ENCODE results near the gene TAS2R20. TPM values are rescaled to one million over a fixed set of nuclear protein-coding genes. Genes with fewer than 3 reads are reported as not detected.

Gene TAS2R20
- total and polyA plus RNA-seq, 2 experiments from 2014 or later: 3.9 TPM; not detected in 1

Other genes starting within 250 kb of the TAS2R20 start
- gene TAS2R7, start 195.7 kb downstream of the TAS2R20 start, total RNA-seq (2014; rRNA removed; shearing (Covaris generic)): not detected in 2 replicates
- not detected in 2 replicates for gene TAS2R7, start 195.7 kb downstream of the TAS2R20 start, polyA plus RNA-seq (2016; fragmentation: Nextera tagmentation; extraction: Ambion mirVana)
- gene TAS2R8, start 191.0 kb downstream of the TAS2R20 start, total RNA-seq (2014; rRNA removed; shearing (Covaris generic)): not detected in 2 replicates
- not detected in 2 replicates for gene TAS2R8, start 191.0 kb downstream of the TAS2R20 start, polyA plus RNA-seq (2016; fragmentation: Nextera tagmentation; extraction: Ambion mirVana)
- 0.19 TPM in 1 of 2 replicates, not detected in the other for gene TAS2R9, start 188.1 kb downstream of the TAS2R20 start, total RNA-seq (2014; rRNA removed; shearing (Covaris generic))
- gene TAS2R9, start 188.1 kb downstream of the TAS2R20 start, polyA plus RNA-seq (2016; fragmentation: Nextera tagmentation; extraction: Ambion mirVana): not detected in 2 replicates
- 1.1 and 3.6 TPM in 2 replicates for gene TAS2R10, start 171.9 kb downstream of the TAS2R20 start, total RNA-seq (2014; rRNA removed; shearing (Covaris generic))
- gene TAS2R10, start 171.9 kb downstream of the TAS2R20 start, polyA plus RNA-seq (2016; fragmentation: Nextera tagmentation; extraction: Ambion mirVana): 0.57 and 0.66 TPM in 2 replicates
- 2.1 TPM in 2 replicates for gene PRR4, start 148.8 kb downstream of the TAS2R20 start, total RNA-seq (2014; rRNA removed; shearing (Covaris generic))
- 4.1 and 7.9 TPM in 2 replicates for gene PRR4, start 148.8 kb downstream of the TAS2R20 start, polyA plus RNA-seq (2016; fragmentation: Nextera tagmentation; extraction: Ambion mirVana)
- 8.3 and 19.0 TPM in 2 replicates for gene PRH1, start 114.0 kb downstream of the TAS2R20 start, total RNA-seq (2014; rRNA removed; shearing (Covaris generic))
- gene PRH1, start 114.0 kb downstream of the TAS2R20 start, polyA plus RNA-seq (2016; fragmentation: Nextera tagmentation; extraction: Ambion mirVana): 34.2 and 42.9 TPM in 2 replicates
- gene TAS2R13, start 88.7 kb downstream of the TAS2R20 start, total RNA-seq (2014; rRNA removed; shearing (Covaris generic)): 3.6 and 6.1 TPM in 2 replicates
- not detected in 2 replicates for gene TAS2R13, start 88.7 kb downstream of the TAS2R20 start, polyA plus RNA-seq (2016; fragmentation: Nextera tagmentation; extraction: Ambion mirVana)
- 0.69 TPM in 1 of 2 replicates, not detected in the other for gene PRH2, start 69.1 kb downstream of the TAS2R20 start, total RNA-seq (2014; rRNA removed; shearing (Covaris generic))
- gene PRH2, start 69.1 kb downstream of the TAS2R20 start, polyA plus RNA-seq (2016; fragmentation: Nextera tagmentation; extraction: Ambion mirVana): 0.36 TPM in 1 of 2 replicates, not detected in the other
- 4.9 and 5.9 TPM in 2 replicates for gene TAS2R14, start 59.0 kb downstream of the TAS2R20 start, total RNA-seq (2014; rRNA removed; shearing (Covaris generic))
- gene TAS2R14, start 59.0 kb downstream of the TAS2R20 start, polyA plus RNA-seq (2016; fragmentation: Nextera tagmentation; extraction: Ambion mirVana): 1.1 and 2.6 TPM in 2 replicates
- 3.4 and 5.7 TPM in 2 replicates for gene TAS2R50, start 11.4 kb downstream of the TAS2R20 start, total RNA-seq (2014; rRNA removed; shearing (Covaris generic))
- gene TAS2R50, start 11.4 kb downstream of the TAS2R20 start, polyA plus RNA-seq (2016; fragmentation: Nextera tagmentation; extraction: Ambion mirVana): not detected in 2 replicates
- gene TAS2R19, start 24.3 kb upstream of the TAS2R20 start, total RNA-seq (2014; rRNA removed; shearing (Covaris generic)): 6.0 and 8.6 TPM in 2 replicates
- gene TAS2R19, start 24.3 kb upstream of the TAS2R20 start, polyA plus RNA-seq (2016; fragmentation: Nextera tagmentation; extraction: Ambion mirVana): 0.21 TPM in 1 of 2 replicates, not detected in the other
- gene TAS2R31, start 33.1 kb upstream of the TAS2R20 start, total RNA-seq (2014; rRNA removed; shearing (Covaris generic)): 6.1 and 12.9 TPM in 2 replicates
- gene TAS2R31, start 33.1 kb upstream of the TAS2R20 start, polyA plus RNA-seq (2016; fragmentation: Nextera tagmentation; extraction: Ambion mirVana): 0.21 TPM in 1 of 2 replicates, not detected in the other
- 1.0 and 5.0 TPM in 2 replicates for gene TAS2R46, start 64.0 kb upstream of the TAS2R20 start, total RNA-seq (2014; rRNA removed; shearing (Covaris generic))
- 0.45 and 0.49 TPM in 2 replicates for gene TAS2R46, start 64.0 kb upstream of the TAS2R20 start, polyA plus RNA-seq (2016; fragmentation: Nextera tagmentation; extraction: Ambion mirVana)
- gene TAS2R43, start 94.0 kb upstream of the TAS2R20 start, total RNA-seq (2014; rRNA removed; shearing (Covaris generic)): 2.6 and 2.7 TPM in 2 replicates
- gene TAS2R43, start 94.0 kb upstream of the TAS2R20 start, polyA plus RNA-seq (2016; fragmentation: Nextera tagmentation; extraction: Ambion mirVana): not detected in 2 replicates
- 9.7 and 13.7 TPM in 2 replicates for gene TAS2R30, start 136.3 kb upstream of the TAS2R20 start, total RNA-seq (2014; rRNA removed; shearing (Covaris generic))
- 0.39 and 0.80 TPM in 2 replicates for gene TAS2R30, start 136.3 kb upstream of the TAS2R20 start, polyA plus RNA-seq (2016; fragmentation: Nextera tagmentation; extraction: Ambion mirVana)
- 9.0 and 9.3 TPM in 2 replicates for gene SMIM10L1, start 172.9 kb upstream of the TAS2R20 start, total RNA-seq (2014; rRNA removed; shearing (Covaris generic))
- gene SMIM10L1, start 172.9 kb upstream of the TAS2R20 start, polyA plus RNA-seq (2016; fragmentation: Nextera tagmentation; extraction: Ambion mirVana): 22.0 and 22.6 TPM in 2 replicates
- 0.38 TPM in 1 of 2 replicates, not detected in the other for gene TAS2R42, start 188.6 kb upstream of the TAS2R20 start, total RNA-seq (2014; rRNA removed; shearing (Covaris generic))
- not detected in 2 replicates for gene TAS2R42, start 188.6 kb upstream of the TAS2R20 start, polyA plus RNA-seq (2016; fragmentation: Nextera tagmentation; extraction: Ambion mirVana)